ENCODE measurements around the gene FANCI. TPM values are rescaled to one million over a fixed set of nuclear protein-coding genes. Genes with fewer than 3 reads are reported as not detected.

FANCI gene
- total RNA-seq, 1 experiment from 2014 or later, result 112 TPM

DNA sequence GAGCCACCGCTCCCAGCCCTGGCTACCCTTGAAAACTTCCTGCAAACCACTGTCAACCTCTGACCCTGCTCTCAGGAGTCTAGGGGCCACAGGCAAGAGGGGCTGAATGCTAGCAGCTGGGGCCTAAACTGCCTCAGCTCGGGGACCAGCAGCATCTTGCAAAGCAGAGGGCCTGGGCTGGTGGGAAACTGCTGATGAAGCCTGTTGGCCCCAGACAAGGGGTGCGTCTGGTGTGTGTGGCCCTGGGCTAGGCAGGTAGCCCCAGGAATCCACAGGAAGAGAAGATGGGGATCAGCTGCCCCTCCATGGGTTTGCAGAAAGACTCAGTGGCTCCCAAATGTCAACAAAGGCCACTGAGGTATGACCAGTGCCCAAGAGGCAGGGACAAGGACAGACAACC lies 99.1 kb downstream of the FANCI start:
- Histone ChIP-seq H3K4me3 (replicated peaks in 1 of 2; ENCODE audit: low read depth in 1 of 2, low read length in 2 of 2) (no peak overlapping the region), H4K20me1 (ENCODE audit: insufficient read depth) (no peaks in the 10 kb centered on the region), H3K79me2 (ENCODE audit: insufficient read depth, low read length) (no peaks in the 10 kb centered on the region), H3K9me3 (ENCODE audit: control insufficient read depth in 1 of 2, insufficient read depth in 1 of 2, low read depth in 1 of 2, low read length in 2 of 2) (no peaks in the 10 kb centered on the region), H3K27ac (ENCODE audit: low read depth, low read length) (no peak overlapping the region), H3K4me2 (ENCODE audit: low read length) (no peak overlapping the region), H3K27me3 (ENCODE audit: insufficient read depth, low read length) (no peaks in the 10 kb centered on the region), H3K36me3 (ENCODE audit: control insufficient read depth in 1 of 2, insufficient read depth in 2 of 2, low read length in 2 of 2) (no peaks in the 10 kb centered on the region), H3K4me1 (ENCODE audit: control insufficient read depth in 1 of 2, insufficient read depth in 2 of 2, low read length in 2 of 2) (no peaks in the 10 kb centered on the region), H2AFZ (ENCODE audit: low read depth, low read length, poor library complexity, severe bottlenecking) (no peak overlapping the region), H3K9me2 (ENCODE audit: insufficient read depth) (no peaks in the 10 kb centered on the region), H3K9ac (ENCODE audit: low read length) (no peak overlapping the region)
- DNase-seq (ENCODE audit: low read depth, low spot score), result no peak
- TF ChIP-seq, protein P1, sequence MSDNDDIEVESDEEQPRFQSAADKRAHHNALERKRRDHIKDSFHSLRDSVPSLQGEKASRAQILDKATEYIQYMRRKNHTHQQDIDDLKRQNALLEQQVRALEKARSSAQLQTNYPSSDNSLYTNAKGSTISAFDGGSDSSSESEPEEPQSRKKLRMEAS (IDR thresholded peaks at IDR 0.05), result no peak
- TF ChIP-seq SP1 (IDR thresholded peaks at IDR 0.05; ENCODE audit: low read depth) (no peak), EZH2phosphoT487 (IDR thresholded peaks at IDR 0.05; ENCODE audit: borderline replicate concordance) (no peak), ZFX (IDR thresholded peaks at IDR 0.05) (no peak), SRF (IDR thresholded peaks at IDR 0.05; ENCODE audit: low read depth) (no peak), ZNF274 (IDR thresholded peaks at IDR 0.05; ENCODE audit: low read depth, low read length) (no peak), RAD21 (IDR thresholded peaks at IDR 0.05; ENCODE audit: low read depth) (no peak)
- TF ChIP-seq, protein P2, sequence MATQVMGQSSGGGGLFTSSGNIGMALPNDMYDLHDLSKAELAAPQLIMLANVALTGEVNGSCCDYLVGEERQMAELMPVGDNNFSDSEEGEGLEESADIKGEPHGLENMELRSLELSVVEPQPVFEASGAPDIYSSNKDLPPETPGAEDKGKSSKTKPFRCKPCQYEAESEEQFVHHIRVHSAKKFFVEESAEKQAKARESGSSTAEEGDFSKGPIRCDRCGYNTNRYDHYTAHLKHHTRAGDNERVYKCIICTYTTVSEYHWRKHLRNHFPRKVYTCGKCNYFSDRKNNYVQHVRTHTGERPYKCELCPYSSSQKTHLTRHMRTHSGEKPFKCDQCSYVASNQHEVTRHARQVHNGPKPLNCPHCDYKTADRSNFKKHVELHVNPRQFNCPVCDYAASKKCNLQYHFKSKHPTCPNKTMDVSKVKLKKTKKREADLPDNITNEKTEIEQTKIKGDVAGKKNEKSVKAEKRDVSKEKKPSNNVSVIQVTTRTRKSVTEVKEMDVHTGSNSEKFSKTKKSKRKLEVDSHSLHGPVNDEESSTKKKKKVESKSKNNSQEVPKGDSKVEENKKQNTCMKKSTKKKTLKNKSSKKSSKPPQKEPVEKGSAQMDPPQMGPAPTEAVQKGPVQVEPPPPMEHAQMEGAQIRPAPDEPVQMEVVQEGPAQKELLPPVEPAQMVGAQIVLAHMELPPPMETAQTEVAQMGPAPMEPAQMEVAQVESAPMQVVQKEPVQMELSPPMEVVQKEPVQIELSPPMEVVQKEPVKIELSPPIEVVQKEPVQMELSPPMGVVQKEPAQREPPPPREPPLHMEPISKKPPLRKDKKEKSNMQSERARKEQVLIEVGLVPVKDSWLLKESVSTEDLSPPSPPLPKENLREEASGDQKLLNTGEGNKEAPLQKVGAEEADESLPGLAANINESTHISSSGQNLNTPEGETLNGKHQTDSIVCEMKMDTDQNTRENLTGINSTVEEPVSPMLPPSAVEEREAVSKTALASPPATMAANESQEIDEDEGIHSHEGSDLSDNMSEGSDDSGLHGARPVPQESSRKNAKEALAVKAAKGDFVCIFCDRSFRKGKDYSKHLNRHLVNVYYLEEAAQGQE (IDR thresholded peaks at IDR 0.05; ENCODE audit: low read depth), result no peak
- TF ChIP-seq, protein P3, sequence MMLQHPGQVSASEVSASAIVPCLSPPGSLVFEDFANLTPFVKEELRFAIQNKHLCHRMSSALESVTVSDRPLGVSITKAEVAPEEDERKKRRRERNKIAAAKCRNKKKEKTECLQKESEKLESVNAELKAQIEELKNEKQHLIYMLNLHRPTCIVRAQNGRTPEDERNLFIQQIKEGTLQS (IDR thresholded peaks at IDR 0.05), result no peak
- ChIA-PET CTCF (interaction anchor here (1.6 to 1.8 kb wide), 2 partner anchors 14 to 16 kb away, joined by 4 to 5 read pairs; no protein-coding TSS in a partner anchor), POLR2A (no interaction called here), RAD21 (ENCODE audit: low non-redundant PET in 1 of 2, low total read pairs in 2 of 2, uncharacterized antibody in 2 of 2, unreplicated experiment in 2 of 2) (no interaction called here)
- no TSS peak for BruUV-seq (replicated peaks)
- no peak for ATAC-seq
- intact Hi-C loops (cut with micrococcal nuclease), result no loop called here
